SIG-M5 treated with dmso at 0.1 percent for 504 hours (cell line): ENCODE measurements around the gene SLIT1.
A peak's percentile ranks its signal among the peaks of the same experiment; 100 is the strongest.
"Not testable (repeated sequence)": the region's sequence is repeated elsewhere in the genome, so short reads cannot be mapped to it uniquely, and the experiment has no call there.

Experiments used
- DNase-seq: peaks from one replicate; lab custom pipeline; 2025; ENCODE audit not compliant: unreplicated experiment; lab: John Stamatoyannopoulos, UW

Gene SLIT1

DNA sequence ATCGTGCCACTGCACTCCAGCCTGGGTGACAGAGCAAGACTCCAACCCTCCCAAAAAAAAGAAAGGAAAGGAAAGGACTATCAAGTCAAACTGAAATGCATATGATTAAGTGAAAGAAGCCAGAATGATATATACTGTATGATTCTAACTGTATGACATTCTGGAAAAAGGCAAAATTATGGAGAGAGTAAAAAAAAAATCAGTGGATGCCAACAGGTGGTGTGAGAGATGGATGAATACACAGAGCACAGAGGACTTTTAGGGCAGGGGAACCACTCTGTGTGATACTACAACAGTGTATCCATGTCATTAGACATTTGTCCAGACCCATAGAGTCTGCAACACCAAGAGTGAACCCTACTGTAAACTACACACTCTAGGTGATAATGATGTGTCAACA lies 99.2 kb downstream of the SLIT1 start:
- no peak for DNase-seq

DNA sequence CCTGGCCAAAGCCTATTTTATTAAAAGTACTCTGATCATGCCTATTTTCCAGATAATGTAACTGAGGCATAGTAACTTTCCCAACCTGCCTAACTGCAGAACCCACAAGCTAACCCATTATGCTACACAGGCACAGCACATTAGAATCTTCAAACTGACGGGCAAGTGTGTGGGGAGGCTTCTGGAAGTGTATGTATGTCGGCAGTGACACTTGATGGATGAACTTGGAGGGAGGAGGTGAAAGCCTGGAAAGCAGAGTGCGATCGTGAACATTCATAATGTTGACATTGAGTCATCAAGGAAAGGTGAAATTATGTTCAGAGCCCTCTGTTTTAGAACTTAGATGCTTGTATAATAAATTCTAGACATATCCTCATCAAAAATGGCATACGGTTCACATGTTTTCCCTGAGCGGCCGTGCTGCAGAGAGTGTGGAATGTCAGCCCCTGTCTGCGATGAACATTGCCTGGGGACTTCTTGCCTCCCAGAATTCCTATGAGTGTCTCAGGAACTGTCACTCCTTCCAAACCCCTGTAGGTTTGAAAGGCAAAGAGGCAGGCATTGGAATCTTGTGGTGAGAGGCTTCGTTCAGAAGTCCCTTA lies 102.4 kb downstream of the SLIT1 start:
- DNase-seq, result no peak

DNA sequence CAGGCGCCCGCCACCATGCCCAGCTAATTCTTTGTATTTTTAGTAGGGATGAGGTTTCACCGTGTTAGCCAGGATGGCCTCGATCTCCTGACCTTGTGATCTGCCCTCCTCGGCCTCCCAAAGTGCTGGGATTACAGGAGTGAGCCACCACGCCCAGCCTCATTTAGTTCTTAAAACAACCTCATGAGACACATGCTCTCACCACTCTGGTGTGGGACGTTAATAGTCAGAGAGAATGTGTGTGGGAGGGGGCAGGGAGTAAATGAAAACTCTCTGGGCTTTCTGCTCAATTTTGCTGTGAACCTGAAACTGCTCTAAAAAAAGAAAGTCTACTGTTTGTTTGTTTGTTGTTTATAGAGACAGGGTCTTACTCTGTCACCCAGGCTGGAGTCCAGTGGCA lies 103.2 kb downstream of the SLIT1 start:
- not testable (repeated sequence) for DNase-seq

DNA sequence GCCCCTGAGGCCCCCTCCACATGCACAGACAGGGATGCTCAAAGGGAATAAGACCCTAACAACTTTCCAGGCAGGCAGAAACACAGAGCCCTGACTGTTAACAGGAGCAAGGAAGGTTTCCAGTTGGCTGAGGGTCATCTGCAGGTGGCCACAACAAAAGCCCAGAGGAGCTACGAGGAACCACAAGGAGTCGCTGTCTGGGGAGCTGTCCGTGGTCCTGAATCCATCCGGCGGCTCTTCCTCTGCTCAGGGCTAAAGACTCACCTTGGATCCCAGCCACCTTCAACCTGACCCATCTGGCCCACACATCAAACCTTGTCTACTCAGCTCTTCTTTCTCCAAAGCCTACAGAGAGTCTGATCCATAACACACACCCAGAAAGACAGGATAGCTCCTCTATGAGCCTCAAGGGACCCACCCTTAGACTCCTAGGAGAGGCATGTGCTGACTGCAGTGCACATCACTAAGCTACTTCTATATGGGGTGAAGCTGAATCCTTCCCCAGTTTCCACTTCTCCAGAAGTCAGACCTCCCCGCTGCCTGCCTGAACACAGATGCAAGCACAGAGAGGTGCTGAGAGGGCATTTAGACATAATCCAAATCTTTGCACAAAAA lies 104.0 kb downstream of the SLIT1 start:
- DNase-seq, result peak; percentile 26

DNA sequence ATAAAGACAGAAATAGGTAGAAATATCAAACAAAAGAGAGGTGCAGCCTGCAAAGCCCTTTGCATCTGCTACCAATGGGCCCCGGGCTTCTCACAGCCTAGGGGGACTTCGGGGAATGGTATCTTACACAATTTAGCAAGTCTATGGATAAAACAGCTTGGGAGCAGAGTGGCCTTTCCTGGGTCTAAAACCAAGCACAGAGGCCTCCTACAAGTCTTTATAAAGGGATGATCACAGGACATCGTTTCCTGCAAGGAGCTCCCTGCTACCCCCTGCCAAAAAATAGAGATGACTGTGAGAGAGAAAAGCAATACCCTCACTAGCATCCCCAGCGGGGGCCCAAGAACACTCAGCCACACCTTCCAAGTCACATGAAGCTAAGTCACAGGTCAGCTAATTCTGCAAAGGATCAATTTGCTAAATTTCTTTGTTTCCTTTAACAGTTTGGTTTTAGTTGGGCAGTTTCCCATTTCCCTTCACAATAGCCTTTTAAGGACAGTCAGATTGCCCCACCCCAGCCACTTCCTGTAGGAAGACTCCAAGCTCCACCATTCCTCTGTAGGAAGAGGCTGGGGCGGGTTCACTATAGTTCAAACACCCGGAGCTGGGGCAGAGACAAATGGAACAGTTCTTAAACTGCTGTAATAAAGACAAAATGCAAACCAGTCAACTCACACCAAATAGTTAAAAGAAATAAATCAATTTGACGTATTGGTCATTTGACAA lies 105.5 kb downstream of the SLIT1 start:
- DNase-seq, result no peak

DNA sequence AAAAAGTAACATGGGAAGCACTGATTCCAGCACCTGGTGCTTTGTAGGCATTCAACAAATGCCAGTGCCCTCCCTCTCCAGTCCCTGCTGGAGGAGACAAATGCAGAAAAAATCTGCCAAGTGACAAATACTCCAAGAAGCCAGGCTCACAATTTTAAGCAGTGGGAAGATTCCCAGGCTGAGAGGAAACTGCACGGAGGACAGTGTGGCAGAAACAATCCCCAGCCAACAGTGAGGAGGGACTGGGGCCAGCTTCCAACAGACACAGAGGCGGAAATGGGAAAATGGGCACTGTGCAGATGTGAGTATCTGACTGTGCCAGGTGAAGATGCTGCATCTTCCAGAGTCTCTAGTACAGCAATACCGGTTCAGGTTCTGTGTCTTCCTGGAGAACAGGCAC lies 106.3 kb downstream of the SLIT1 start:
- no peak for DNase-seq

DNA sequence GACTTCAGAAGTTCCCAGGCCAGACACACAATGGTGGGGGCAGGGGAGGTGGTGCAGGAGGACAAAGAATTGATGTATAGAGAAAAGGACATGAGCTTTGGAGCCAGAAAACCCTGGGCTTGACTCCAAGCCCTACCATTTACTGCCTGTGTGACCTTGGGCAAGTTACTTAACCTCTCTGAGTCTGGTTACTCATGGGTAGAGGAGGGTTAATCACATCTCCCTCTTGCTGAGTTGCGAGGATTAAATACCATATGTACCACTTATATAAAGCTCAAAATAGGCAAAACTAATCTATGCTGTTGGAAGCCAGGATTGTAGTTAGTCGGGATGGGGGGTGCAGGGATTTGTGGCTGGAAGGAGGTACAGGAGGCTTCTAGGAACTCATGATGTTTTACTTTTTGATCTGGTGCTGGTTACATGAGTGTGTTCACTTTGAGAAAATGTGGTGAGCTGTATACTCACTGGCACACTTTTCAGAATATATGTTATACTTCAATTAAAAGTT lies 106.8 kb downstream of the SLIT1 start:
- no peak for DNase-seq

DNA sequence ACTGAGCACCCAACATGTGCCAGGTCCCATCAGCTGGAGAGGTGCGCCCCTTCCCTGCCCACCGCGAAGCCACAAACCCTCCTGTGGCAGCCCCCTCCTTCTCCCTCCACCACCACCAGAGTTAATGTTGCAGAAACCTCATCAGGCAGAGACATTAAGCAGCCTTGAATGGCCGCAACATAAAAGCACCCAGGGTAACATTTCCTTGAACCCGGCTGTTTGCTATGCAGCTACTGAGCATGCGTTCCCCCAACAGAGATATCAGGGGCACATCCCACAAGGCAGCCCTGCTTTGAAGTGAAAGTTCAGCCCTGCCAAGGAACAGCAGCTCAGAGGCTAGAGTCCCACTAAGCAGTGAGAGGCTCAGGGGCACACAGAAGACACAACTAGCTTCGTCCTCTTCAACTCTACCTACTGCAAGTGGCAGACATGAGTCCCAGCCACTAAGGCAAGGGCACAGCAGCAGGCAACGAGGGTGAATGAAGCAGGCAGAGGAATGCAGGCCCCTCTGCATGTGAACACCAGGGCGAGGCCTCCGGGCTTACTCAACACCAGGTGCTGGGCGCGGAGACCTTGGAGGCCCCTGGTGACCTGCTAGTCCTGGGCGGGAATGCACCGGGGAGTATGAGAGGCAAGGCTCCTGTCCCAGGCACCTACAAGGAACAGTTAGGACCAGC lies 107.4 kb downstream of the SLIT1 start:
- no peak for DNase-seq

DNA sequence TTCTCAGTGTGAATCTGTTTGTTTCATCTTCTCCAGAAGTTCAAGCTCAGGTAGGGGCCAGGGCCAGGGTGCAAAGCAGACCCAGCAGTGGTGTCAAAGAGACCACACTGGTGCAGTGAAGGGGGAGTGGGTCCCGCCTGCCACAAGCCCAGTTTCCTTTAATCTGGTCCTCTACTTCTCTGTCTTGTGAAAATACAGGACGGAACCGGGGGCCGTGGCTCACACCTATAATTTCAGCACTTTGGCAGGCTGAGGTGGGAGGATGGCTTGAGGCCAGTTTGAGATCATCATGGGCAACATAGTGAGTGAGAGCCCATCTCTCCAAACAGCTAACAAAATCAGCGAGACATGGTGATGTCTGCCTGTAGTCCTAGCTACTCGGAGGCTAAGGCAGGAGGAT lies 109.0 kb downstream of the SLIT1 start:
- DNase-seq, result no peak

DNA sequence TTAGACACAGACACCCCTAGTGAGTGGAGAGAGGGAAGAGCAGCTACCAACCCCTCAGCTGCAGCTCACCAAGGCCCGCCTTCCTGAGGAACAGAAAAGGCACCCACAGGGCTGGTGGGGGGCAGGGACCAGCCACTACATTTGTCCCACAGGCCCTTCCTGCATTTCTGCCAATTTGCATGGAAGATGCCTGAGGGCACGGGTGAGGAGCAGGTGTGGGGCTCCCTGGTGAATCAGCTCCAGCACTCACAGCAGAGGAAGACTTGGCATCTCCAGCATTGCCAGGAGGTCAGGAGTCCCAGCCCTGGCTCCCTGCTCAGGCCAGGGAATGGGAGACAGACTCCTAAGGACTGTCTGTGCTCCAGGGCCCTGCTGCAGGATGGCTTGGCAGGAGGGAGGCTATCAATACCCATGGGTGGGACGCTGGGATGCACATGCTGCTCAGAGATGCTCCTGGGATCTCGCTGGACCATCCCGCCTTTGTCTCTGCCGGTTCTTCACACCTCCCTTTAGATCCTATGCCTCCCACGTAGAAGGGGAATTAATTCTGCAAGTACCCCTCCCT lies 109.7 kb downstream of the SLIT1 start:
- DNase-seq, result no peak

DNA sequence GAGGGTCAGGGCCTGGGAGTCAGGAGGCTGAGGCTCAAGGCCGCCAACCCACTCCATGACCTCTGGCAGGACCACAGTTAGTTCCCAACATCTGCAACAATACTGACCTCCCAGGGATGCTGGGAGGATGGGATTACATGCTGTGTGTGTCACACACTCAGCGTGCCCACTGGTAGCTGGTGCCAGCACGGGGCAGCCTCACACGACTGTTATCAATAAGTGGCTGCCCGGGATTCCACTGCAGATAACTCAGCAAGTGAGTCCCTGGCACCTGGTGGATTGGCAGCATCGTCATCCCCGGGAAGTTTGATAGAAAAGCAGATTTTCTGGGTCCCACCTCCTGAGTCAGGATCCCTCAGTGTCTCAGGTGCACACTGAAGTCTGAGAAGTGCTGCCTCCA lies 110.3 kb downstream of the SLIT1 start:
- no peak for DNase-seq

DNA sequence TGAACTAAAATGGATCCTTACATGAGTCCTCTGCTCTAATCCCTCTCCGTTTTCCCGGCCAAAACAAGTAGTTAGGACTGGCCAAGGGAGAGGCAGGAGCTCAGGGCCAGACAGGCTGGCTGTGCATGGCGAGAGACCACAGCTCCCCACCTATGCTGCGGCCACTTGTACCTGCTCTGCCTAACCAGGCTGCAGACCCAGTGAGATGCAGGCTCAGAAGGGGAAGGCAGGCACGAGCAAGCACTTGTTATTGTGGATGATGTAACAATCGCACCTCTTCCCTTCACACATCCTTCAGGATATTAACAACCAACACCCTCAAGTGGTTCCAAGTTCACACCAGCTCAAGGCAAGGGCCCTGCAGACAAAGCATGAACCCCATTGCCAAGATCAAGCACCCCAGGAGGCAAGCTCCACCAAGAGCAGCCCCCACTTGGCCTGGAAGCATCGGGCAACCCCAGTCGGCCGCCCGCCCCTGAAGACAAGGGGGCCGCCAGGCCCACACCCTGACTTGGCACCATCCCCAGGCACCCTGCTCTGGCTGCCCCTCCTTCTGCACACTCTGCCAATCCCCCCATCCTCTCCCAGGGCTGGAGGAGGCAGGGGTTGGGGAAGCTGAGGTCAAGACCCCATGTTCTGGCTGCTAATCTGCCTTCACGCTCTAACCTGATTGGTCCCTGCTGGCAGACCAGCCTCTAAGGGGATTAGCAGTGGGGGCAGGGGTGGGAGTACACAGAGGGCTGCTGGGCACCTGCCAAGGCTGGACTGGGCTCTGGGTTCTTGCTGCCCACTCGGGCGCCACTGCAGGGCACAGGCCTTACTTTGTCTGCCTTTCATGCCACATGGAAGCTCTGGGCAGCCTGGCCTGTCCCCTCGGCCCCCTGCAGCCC lies 111.3 kb downstream of the SLIT1 start:
- DNase-seq, result no peak

DNA sequence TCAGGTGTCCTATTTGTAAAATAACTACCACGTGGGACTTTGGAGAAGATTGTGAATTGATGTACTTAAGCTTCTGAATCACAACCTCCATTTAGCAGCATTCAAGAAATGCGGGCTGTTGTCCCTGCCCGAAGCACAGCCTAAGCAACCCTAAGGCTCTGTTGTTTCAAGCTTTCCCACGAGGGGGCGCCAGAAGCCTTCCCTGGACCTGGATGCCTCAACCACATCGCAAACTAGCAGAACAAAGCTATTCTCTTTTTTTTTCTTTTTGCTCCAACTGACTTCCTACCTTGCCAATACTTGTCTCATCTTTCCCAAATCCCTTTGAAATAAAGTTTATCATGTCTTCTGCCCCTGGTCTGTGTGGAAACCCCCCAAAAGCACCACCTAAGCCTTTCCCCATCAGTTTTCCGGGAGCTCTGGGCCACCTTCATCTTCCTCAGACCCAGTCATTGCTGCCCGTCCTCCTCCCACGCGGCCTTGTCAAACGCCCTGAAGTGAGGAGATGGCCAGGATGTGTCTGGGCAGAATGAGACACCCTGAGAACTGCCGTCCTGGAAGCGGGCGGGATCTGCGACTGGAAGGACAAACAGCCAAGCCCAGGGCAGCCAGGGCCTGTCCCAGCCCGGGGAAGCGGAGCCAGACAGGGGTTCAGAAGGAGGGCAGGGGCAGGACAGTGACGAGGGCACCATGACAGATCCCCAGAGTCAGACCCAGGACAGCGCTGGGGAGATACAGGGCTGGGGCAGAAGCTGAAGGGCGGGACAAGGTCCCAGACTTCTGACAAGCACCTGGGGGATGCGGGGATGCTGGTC lies 112.7 kb downstream of the SLIT1 start:
- DNase-seq, result peak; percentile 55

DNA sequence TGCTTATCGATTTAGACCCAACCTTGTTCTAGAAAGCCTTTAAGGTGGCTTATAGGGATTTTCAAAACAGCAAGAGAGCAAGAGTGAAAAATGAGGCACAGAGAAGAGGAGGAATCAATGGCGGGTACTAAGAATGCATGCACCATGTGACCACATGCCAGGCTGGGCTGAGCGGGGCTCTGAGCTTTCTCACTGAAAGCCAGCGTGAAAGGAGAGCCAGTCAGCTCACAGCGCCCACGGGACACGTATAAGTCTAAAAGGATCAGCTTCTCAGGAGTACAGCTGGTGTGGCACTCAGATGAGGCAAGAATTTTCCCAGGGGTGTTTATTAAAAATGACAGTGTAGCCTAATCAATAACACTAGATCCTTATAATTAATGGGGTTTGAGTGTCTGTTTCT lies 114.3 kb downstream of the SLIT1 start:
- DNase-seq, result no peak

DNA sequence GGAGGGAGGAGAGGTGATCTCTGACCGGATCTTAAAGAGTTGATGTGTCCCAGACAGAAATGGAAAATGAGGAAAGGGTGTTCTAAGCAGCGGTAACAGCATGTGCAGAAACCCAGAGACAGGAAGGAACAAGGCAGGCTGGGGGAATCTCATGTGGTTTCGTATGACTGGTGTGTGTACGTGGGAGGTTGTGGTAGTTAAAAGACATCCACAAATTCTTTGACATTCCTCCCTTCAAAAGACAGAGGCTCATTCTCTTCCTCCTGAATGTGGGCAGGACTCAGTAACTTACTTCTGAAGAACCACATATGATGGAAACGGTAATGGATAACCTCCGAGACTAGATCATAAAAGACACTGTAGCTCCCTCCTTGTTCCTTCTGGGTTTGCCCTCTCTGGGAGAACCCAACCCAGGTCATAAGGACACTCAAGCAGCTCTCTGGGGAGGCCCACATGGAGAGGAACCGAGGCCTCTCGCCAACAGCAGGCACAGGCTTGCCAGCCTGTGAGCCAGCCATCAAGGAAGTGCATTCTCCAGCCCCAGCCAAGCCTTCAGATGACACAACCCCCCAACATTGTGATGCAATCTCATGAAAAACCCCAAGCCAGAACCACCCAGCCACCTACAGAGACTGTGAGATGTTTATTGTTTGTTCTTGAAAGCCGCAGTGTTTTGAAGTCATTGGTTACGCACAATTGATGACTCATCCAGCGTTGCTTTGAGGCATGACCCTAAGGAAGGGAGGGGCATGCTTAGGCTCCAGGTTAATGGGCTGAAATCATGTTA lies 116.0 kb downstream of the SLIT1 start:
- peak; percentile 89 for DNase-seq

DNA sequence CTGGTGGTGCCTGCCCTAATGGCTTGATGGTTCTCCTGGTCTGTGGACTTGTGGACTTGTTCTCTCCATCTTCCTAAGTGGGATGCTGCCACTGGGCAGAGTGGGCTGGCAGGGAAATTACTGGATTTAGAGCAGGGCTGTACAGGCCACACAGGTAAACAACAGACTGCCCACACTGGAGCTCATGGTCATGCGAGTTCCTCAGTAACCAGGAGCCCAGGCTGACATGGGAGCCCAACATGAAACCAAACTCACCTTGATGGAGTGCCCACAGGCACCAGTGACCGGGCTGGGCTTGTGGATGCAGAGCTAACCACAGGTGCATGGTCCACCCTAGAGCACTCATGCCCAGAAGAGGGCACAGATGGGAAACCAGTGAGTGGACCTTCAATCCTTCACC lies 116.7 kb downstream of the SLIT1 start:
- no peak for DNase-seq

DNA sequence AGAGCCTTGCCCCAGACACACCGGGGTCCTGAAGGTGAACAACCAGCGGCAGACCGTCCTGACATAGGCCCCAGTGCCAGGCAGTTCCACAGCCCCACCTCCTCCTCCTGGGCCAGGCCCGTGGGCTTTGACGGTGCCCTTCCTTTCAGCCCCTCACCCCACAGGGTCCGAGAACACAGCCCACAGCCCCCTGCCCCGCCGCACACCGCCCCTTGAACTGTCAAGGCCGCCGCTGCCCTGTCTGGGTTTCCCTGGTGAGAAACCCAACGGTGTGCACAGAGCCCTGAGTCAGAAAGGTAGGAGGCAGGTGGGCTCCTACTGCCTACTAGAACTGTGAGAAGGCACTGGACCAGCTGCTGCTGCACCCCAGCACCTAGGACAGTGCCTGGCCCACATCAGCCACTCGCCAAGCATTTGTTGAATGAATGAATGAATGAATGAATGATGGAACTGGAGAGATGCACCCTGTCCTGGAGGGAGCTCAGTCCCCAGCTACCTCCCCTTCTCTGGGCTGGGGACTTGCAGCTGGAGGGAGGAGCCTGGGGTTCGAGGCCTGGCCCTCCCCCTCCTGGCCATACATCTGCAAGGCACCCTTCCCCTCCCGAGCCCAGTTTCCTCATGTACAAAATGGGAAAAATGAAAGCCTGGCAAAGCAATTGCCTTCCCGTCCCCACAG lies 117.9 kb downstream of the SLIT1 start:
- no peak for DNase-seq

DNA sequence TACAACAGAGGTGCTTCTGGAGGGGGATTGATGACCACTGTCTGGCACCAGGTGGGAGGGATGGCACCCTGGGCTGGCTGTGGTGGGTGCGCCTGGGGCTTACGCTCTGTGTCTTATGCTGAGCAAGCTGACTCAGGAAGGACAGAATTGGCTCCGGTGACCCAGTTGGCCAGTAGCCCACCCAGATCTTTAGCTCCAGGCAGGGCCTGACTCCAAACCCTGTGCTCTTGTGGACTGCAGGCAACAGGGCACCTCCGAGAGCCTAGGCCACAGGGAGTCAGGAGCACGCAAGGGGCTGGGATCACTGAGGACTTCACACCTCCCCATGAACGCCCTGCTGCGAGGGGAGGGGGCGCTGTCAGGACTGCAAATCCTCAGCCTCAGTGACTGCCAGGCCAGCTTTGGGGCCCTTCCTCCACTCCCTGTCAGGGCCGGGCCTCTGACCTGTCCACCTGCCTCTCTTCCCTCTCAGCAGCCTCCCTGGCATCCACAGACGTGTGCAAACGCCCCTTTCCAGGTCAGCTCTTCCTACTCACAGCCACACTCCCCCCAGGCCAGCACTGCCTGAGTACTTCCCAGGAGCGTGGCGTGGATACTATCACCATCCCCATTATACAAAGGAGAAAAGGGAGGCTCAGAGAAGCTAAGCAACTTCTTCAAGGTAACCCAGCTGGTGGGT lies 118.7 kb downstream of the SLIT1 start:
- no peak for DNase-seq
